HAP-1 (cell line): ENCODE results near the gene LRIG2.
"Not testable (repeated sequence)": the region's sequence is repeated elsewhere in the genome, so short reads cannot be mapped to it uniquely, and the experiment has no call there.

Experiments
- DNase-seq, 2 experiments: peaks; one replicate each; pipeline ENCODE4 v3.0.0-alpha.2; 2016 to 2020; ENCODE audit warnings: low spot score in 2 of 2
- H3K27me3 ChIP-seq: fragments of 250-450 bp; sonication (Bioruptor Pico); 2 replicates; pipeline ENCODE4 v1.5.1; 2020; ENCODE audit warnings: low read depth, mild to moderate bottlenecking, moderate library complexity
- H3K36me3 ChIP-seq: fragments of 250-450 bp; sonication (Bioruptor Pico); replicated peaks from 2 replicates; pipeline ENCODE4 v1.5.1; 2020; ENCODE audit warnings: mild to moderate bottlenecking
- H3K4me1 ChIP-seq: fragments of 250-450 bp; sonication (Bioruptor Pico); 2 replicates; pipeline ENCODE4 v1.5.1; 2020; ENCODE audit warnings: mild to moderate bottlenecking
- H3K4me3 ChIP-seq: fragments of 250-450 bp; sonication (Bioruptor Pico); 2 replicates; pipeline ENCODE4 v1.5.1; 2020; ENCODE audit warnings: mild to moderate bottlenecking, moderate library complexity
- H3K9me3 ChIP-seq: fragments of 250-450 bp; sonication (Bioruptor Pico); 2 replicates; pipeline ENCODE4 v1.5.1; 2020; ENCODE audit warnings: mild to moderate bottlenecking, moderate library complexity
- in situ Hi-C: fragments of 300-500 bp; cut with MboI; formaldehyde crosslinking; loops from 3 replicates; pipeline ENCODE4 v1.14.3; 2020; ENCODE audit warnings: low sequenced_read_pairs, inconsistent platforms, mixed read lengths

Gene LRIG2

GRCh38 chr1:113072757-113073478 is at the start of gene LRIG2:
LRIG2 (plus strand) TSS chr1:113073198; CDS start chr1:113073407, 209 bp downstream.
- in situ Hi-C loops = loop anchor here (10.0 kb wide), 1 partner anchor 358 kb away; the partner anchor contains the start of gene PPM1J

GRCh38 chr1:113023316-113023715 is 49.7 kb upstream of the LRIG2 start:
- in situ Hi-C loops, DNase-seq, H3K4me3 ChIP-seq, H3K9me3 ChIP-seq, H3K27me3 ChIP-seq, H3K36me3 ChIP-seq, H3K4me1 ChIP-seq: not testable (repeated sequence)

More at GRCh38 chr1:113072757-113073478, at the start of gene LRIG2:
- Histone ChIP-seq H3K9me3 (no peaks in the 10 kb centered on the region), H3K4me3 (peak within 1 kb of the TSS; percentile 88), H3K27me3 (no peaks in the 10 kb centered on the region), H3K36me3 (peaks cover 12% of the 10 kb centered on the region), H3K4me1 (peaks cover 14% of the 10 kb centered on the region)
- DNase-seq = peak; percentile 98 to 99

GRCh38 chr1:113027007-113027406 is 46.0 kb upstream of the LRIG2 start:
- H3K36me3 ChIP-seq = no peaks in the 10 kb centered on the region
- no peak overlapping the region for H3K4me3 ChIP-seq
- no peaks in the 10 kb centered on the region for H3K27me3 ChIP-seq
- no peaks in the 10 kb centered on the region for H3K4me1 ChIP-seq
- no peaks in the 10 kb centered on the region for H3K9me3 ChIP-seq
- DNase-seq = no peak
- in situ Hi-C loops = no loop called here

- no peak overlapping the region for H3K4me3 ChIP-seq
- DNase-seq = no peak
- in situ Hi-C loops = no loop called here
- H3K36me3 ChIP-seq = no peaks in the 10 kb centered on the region
- no peaks in the 10 kb centered on the region for H3K9me3 ChIP-seq
- H3K27me3 ChIP-seq = no peaks in the 10 kb centered on the region
- H3K4me1 ChIP-seq = no peaks in the 10 kb centered on the region
These were observed 45.5 kb upstream of the LRIG2 start for GRCh38 chr1:113027449-113027848.

- no peak for DNase-seq
- H3K27me3 ChIP-seq = no peaks in the 10 kb centered on the region
- no peaks in the 10 kb centered on the region for H3K4me1 ChIP-seq
- H3K36me3 ChIP-seq = no peaks in the 10 kb centered on the region
- in situ Hi-C loops = no loop called here
- no peak overlapping the region for H3K4me3 ChIP-seq
- H3K9me3 ChIP-seq = no peaks in the 10 kb centered on the region
These were observed 43.2 kb upstream of the LRIG2 start for GRCh38 chr1:113029822-113030221.

- H3K9me3 ChIP-seq = no peaks in the 10 kb centered on the region
These were observed 41.6 kb upstream of the LRIG2 start for GRCh38 chr1:113031171-113031933.

GRCh38 chr1:113035086-113035485 is 37.9 kb upstream of the LRIG2 start:
- H3K9me3 ChIP-seq = no peaks in the 10 kb centered on the region
- no peaks in the 10 kb centered on the region for H3K4me1 ChIP-seq
- DNase-seq = no peak
- H3K36me3 ChIP-seq = no peaks in the 10 kb centered on the region
- in situ Hi-C loops = no loop called here
- no peak overlapping the region for H3K4me3 ChIP-seq
- no peaks in the 10 kb centered on the region for H3K27me3 ChIP-seq

More at GRCh38 chr1:113031171-113031933, 41.6 kb upstream of the LRIG2 start:
- no peak for DNase-seq
- Histone ChIP-seq H3K27me3 (no peaks in the 10 kb centered on the region), H3K4me1 (no peaks in the 10 kb centered on the region), H3K4me3 (no peak overlapping the region), H3K36me3 (no peaks in the 10 kb centered on the region)
- in situ Hi-C loops = no loop called here

- in situ Hi-C loops = no loop called here
- H3K27me3 ChIP-seq = no peaks in the 10 kb centered on the region
- DNase-seq = no peak
- no peaks in the 10 kb centered on the region for H3K36me3 ChIP-seq
- no peak overlapping the region for H3K4me3 ChIP-seq
- no peaks in the 10 kb centered on the region for H3K9me3 ChIP-seq
- H3K4me1 ChIP-seq = peaks cover 5% of the 10 kb centered on the region
These were observed 36.2 kb upstream of the LRIG2 start for GRCh38 chr1:113036639-113037321.

GRCh38 chr1:113040041-113040440 is 33.0 kb upstream of the LRIG2 start:
- in situ Hi-C loops = loop anchor here (5.0 to 10.0 kb wide), 3 partner anchors 158 to 325 kb away; partner anchors contain the start of gene PPM1J

GRCh38 chr1:113040718-113041412 is 32.1 kb upstream of the LRIG2 start:
- DNase-seq = no peak
- Histone ChIP-seq H3K4me1 (peaks cover 16% of the 10 kb centered on the region), H3K36me3 (no peaks in the 10 kb centered on the region), H3K27me3 (no peaks in the 10 kb centered on the region), H3K4me3 (no peak overlapping the region), H3K9me3 (no peaks in the 10 kb centered on the region)
- in situ Hi-C loops = loop anchor here (5.0 to 10.0 kb wide), 3 partner anchors 159 to 326 kb away; partner anchors contain the start of gene PPM1J

More at GRCh38 chr1:113040041-113040440, 33.0 kb upstream of the LRIG2 start:
- Histone ChIP-seq H3K4me1 (peaks cover 16% of the 10 kb centered on the region), H3K4me3 (no peak overlapping the region), H3K36me3 (no peaks in the 10 kb centered on the region), H3K9me3 (no peaks in the 10 kb centered on the region), H3K27me3 (no peaks in the 10 kb centered on the region)
- no peak for DNase-seq

GRCh38 chr1:113041569-113042284 is 31.3 kb upstream of the LRIG2 start:
- in situ Hi-C loops = loop anchor here (5.0 to 10.0 kb wide), 3 partner anchors 159 to 327 kb away; partner anchors contain the start of gene PPM1J
- Histone ChIP-seq H3K36me3 (no peaks in the 10 kb centered on the region), H3K4me1 (peaks cover 16% of the 10 kb centered on the region), H3K4me3 (no peak overlapping the region), H3K27me3 (no peaks in the 10 kb centered on the region), H3K9me3 (no peaks in the 10 kb centered on the region)
- DNase-seq = peak; percentile 12 to 39

GRCh38 chr1:113042285-113043143 is 30.5 kb upstream of the LRIG2 start:
- Histone ChIP-seq H3K4me3 (no peak overlapping the region; the same call in 1 of the 2 replicates), H3K27me3 (no peaks in the 10 kb centered on the region), H3K9me3 (no peaks in the 10 kb centered on the region), H3K36me3 (no peaks in the 10 kb centered on the region), H3K4me1 (peaks cover 16% of the 10 kb centered on the region)
- in situ Hi-C loops = loop anchor here (5.0 to 10.0 kb wide), 3 partner anchors 160 to 328 kb away; partner anchors contain the start of gene PPM1J
- peak; percentile 89 to 94 for DNase-seq
